Stimulated activated naive CD8-positive, alpha-beta T cell treated with anti-CD3 and anti-CD28 coated beads, Interleukin-15, amount 100 ng/mL, for 72 hours (primary cell): ENCODE results near the gene DZANK1.
"Not testable (repeated sequence)": the region's sequence is repeated elsewhere in the genome, so short reads cannot be mapped to it uniquely, and the experiment has no call there.

Experiments used
- ATAC-seq: fragments of 150-1000 bp; cut with Tn5 transposase; 2 replicates; pipeline ENCODE4 v1.10.0; 2021; ENCODE audit warnings: mild to moderate bottlenecking, moderate library complexity
- DNase-seq, 2 donors: peaks; one replicate each; pipeline ENCODE4 v3.0.0; 2021 to 2022
- H3K27ac Mint-ChIP-seq, 2 donors: one replicate each; pipeline ENCODE4 v1.8.0; 2022; ENCODE audit warnings: mild to moderate bottlenecking in 2 of 2, mixed read lengths in 2 of 2, moderate library complexity in 2 of 2
- H3K27me3 Mint-ChIP-seq: one replicate; pipeline ENCODE4 v1.8.0; 2022; ENCODE audit warnings: mixed read lengths
- H3K4me1 Mint-ChIP-seq: one replicate; pipeline ENCODE4 v1.8.0; 2022; ENCODE audit warnings: mild to moderate bottlenecking, mixed read lengths
- H3K4me3 Mint-ChIP-seq, 2 donors: one replicate each; pipeline ENCODE4 v1.8.0; 2022; ENCODE audit warnings: mild to moderate bottlenecking in 2 of 2, mixed read lengths in 2 of 2, moderate library complexity in 1 of 2
- H3K9me3 Mint-ChIP-seq, 2 donors: one replicate each; pipeline ENCODE4 v1.8.0; 2022; ENCODE audit warnings: mixed read lengths in 2 of 2

DZANK1 gene

DNA sequence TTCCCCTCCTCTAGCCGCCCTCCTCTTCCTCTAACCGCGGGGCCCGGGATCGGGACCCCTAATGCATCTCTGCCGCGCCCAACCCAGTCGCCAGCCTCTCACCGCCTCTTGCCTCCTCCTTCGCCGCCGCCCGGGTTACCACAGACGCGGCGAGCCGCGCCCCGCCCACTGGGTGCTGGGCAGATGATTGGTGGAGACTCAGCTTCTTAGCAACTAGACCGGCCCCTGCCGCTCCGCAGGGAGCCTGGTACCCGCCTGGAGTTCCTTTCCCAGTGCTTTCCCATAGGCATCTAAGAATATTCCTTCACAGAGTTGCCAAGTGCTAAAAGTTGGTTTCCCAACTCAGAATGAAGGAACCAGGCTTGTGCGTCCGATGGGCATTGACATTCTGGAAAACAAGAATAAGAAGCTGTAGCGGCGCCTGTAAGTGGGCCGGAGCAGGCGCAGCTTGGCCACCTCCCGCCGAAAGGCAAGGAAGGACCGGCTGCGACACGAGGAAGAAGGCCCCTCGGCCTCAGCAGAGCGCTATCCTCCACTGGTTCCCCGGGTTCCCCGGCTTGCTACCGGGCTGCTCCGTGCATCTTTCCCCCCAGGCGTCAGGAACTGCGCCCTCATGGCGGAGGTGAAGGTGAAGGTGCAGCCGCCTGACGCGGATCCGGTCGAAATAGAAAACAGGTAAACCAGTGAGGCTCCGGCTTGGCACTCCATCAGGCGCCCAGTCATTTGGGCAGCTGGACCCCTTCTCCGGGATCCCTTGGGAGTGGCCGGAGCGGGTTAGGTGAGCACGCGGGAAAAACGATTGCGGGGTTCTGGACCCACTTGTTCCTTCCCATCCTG lies at the start of gene DZANK1, which contains the start of gene POLR3F:
Gene DZANK1 (minus strand): TSS at position 137 of the 837 bp plus-strand sequence. CDS start 1,672 bp downstream, outside the sequence.
Gene POLR3F (plus strand): TSS at position 497 of the 837 bp plus-strand sequence. CDS start 117 bp downstream, at position 614.
- no peaks in the 10 kb centered on the region for H3K27me3 Mint-ChIP-seq
- no peaks in the 10 kb centered on the region for H3K9me3 Mint-ChIP-seq
- peak; percentile 90 to 92 for DNase-seq
- H3K4me3 Mint-ChIP-seq, result peak within 1 kb of the TSS; percentile 92 to 98
- peaks cover 35% of the 10 kb centered on the region for H3K4me1 Mint-ChIP-seq
- H3K27ac Mint-ChIP-seq, result peak within 1 kb of the TSS; percentile 97 to 99
- ATAC-seq, result peak; percentile 99

DNA sequence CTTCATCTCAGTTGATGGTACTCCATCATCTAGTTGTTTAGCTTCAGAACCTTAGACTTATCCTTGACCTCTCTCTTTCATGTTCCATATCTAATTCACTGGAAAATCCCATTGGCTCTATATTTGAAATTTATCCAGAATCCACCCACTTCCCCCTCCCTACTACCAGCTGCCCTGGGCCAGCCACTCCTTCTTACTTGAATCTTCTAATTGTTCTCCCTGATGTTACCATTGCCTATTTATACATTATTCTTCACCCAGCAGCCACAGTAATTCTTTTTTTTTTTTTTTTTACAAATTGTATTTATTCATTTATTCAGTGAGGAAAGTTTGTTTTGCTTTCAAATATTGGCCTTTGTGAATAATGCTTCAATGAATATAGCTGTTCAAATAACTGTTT lies 49.1 kb upstream of the DZANK1 start:
- Mint-ChIP-seq H3K27ac (no peak overlapping the region), H3K4me1 (peaks cover 14% of the 10 kb centered on the region), H3K4me3 (no peak overlapping the region), H3K9me3 (no peaks in the 10 kb centered on the region), H3K27me3 (no peaks in the 10 kb centered on the region)
- DNase-seq (no peak), ATAC-seq (no peak)

GRCh38 chr20:18514127-18514526 lies 47.3 kb upstream of the DZANK1 start:
- Mint-ChIP-seq H3K4me3 (no peak overlapping the region), H3K4me1 (peaks cover 33% of the 10 kb centered on the region), H3K27me3 (no peaks in the 10 kb centered on the region), H3K9me3 (no peaks in the 10 kb centered on the region), H3K27ac (no peak overlapping the region)
- ATAC-seq (no peak), DNase-seq (no peak)

DNA sequence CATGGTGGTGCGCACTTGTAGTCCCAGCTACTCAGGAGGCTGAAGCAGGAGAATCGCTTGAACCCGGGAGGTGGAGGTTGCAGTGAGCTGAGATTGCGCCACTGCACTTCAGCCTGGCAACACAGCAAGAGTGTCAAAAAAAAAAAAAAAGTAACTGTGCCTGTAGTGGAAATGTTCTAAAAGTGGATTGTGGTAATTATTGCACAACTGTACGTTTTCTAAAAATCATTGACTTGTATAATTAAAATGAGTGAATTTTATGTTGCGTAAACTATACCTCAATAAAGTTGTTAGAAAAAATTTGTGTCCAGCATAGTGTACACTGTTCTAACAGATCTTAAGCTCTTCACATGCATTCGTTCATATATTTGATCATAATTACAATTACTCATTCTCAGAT lies 46.4 kb upstream of the DZANK1 start:
- no peak for DNase-seq
- no peaks in the 10 kb centered on the region for H3K9me3 Mint-ChIP-seq
- no peak overlapping the region for H3K27ac Mint-ChIP-seq
- peaks cover 41% of the 10 kb centered on the region for H3K4me1 Mint-ChIP-seq
- H3K27me3 Mint-ChIP-seq, result no peaks in the 10 kb centered on the region
- no peak overlapping the region for H3K4me3 Mint-ChIP-seq
- ATAC-seq, result no peak

- DNase-seq (no peak), ATAC-seq (no peak)
- H3K27ac Mint-ChIP-seq, result peak overlapping the region in 1 of 2 donors; percentile 46
- peaks cover 47% of the 10 kb centered on the region for H3K4me1 Mint-ChIP-seq
- H3K27me3 Mint-ChIP-seq, result no peaks in the 10 kb centered on the region
- H3K9me3 Mint-ChIP-seq, result no peaks in the 10 kb centered on the region
- no peak overlapping the region for H3K4me3 Mint-ChIP-seq
Measured at GRCh38 chr20:18511571-18511970, 44.7 kb upstream of the DZANK1 start.

DNA sequence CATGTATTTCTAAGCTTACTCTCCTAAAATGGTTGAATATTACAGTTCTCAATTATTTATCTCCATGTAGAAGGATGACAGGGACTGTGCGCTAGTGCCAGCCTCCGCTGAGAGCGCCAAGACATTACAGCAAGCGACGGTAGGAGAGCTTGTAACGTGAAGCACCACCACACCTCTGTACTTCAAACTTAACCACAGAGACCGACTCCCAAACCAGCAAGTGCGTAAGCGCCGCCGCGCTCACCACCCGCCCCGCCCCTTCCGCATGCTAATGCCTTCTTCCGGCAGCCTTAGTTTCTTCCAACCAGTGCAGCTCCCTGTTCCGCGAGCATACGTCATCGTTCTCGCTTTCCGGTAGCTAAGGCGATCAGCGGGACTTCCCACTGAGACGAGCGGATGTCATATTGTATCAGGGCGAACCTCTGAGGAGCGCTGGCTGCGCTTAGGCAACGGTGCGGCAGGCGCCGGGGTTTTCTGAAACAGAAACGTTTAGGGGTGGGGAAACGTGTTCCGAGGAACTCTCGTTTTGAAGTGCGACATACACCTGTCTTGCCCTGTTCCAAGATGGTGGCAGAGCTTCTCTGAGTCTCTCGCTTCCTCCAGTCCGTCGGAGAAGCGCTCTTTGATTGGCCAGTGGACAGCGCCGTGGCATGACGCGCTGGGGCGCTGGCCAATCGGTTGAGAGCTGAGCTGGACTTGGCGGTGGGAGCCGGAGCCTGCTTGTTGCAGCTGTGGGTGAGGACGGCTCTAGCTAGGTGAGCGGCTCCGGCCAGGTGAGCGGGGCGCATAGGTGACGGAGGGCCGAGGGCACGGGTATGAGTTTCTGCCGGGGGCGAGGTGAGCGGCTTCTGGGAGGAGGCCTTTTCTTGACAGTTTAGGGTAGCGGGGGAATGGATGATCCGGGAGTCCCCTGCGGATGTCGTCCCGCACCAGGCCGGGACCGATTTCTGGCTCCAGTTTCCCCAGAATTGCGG lies 40.7 kb upstream of the DZANK1 start, which contains the start of gene SEC23B:
Gene SEC23B (plus strand): TSS at position 723 of the 974 bp plus-strand sequence. CDS start 2,896 bp downstream, outside the sequence.
- no peaks in the 10 kb centered on the region for H3K9me3 Mint-ChIP-seq
- H3K27me3 Mint-ChIP-seq, result no peaks in the 10 kb centered on the region
- ATAC-seq, result peak; percentile 93
- DNase-seq, result peak; percentile 96 to 98
- H3K4me3 Mint-ChIP-seq, result peak within 1 kb of the TSS; percentile 98 to 99
- H3K4me1 Mint-ChIP-seq, result peaks cover 47% of the 10 kb centered on the region
- peak within 1 kb of the TSS; percentile 94 to 99 for H3K27ac Mint-ChIP-seq

DNA sequence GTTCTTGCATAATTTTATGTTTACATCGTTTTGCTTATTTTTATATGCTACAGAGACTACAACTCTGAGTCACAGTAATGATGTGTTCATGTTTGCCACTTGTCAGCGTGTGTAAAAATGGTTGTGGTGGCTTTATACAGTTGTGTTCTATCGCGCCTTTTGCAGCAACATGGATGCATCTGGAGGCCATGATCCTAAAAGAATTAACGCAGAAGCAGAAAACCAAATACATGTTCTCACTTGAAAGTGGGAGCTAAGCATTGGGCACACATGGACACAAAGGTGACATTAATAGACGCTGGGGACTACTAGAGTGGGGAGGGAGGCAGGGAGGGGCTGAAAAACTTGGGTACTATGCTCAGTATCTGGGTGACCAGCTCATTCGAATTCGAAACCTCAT lies 39.9 kb upstream of the DZANK1 start:
- Mint-ChIP-seq H3K4me1 (peaks cover 47% of the 10 kb centered on the region), H3K27me3 (peaks cover 5% of the 10 kb centered on the region), H3K4me3 (peak overlapping the region; percentile 98 to 99), H3K9me3 (no peaks in the 10 kb centered on the region), H3K27ac (peak overlapping the region; percentile 94 to 99)
- DNase-seq (peak; percentile 16 to 47), ATAC-seq (no peak)

DNA sequence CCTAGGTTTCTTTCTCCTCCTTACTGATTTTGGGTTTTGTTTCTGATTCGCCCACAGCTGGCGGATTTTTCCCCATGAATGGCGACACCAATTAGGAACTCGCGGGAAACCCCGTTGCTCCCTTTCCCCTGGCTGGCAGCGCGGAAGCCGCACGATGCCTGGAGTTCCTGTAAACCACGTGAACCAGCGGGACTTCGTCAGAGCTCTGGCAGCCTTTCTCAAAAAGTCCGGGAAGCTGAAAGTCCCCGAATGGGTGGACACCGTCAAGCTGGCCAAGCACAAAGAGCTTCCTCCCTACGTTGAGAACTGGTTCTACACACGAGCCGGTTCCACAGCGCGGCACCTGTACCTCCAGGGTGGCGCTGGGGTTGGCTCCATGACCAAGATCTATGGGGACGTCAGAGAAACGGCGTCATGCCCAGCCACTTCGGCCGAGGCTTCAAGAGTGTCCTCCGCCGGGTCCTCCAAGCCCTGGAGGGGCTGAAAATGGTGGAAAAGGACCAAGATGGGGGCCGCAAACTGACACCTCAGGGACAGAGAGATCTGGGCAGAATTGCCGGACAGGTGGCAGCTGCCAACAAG lies 37.7 kb upstream of the DZANK1 start:
- Mint-ChIP-seq H3K4me1 (peaks cover 31% of the 10 kb centered on the region), H3K9me3 (no peaks in the 10 kb centered on the region), H3K4me3 (no peak overlapping the region), H3K27ac (no peak overlapping the region), H3K27me3 (peaks cover 8% of the 10 kb centered on the region)
- DNase-seq (no peak), ATAC-seq (no peak)

DNA sequence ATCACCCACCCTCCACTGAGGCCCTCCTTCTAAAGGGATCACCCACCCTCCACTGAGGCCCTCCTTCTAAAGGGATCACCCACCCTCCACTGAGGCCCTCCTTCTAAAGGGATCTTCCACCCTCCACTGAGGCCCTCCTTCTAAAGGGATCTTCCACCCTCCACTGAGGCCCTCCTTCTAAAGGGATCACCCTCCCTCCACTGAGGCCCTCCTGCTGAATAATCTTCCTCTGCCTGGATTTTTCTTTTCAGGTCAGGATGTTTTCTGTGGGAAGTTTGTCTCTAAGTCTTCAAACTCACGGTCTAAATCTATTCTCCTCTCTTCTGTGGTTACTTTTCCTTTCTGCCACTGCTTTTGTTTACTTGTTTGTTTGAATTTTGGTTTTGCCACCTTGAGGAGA lies 34.8 kb upstream of the DZANK1 start:
- H3K9me3 Mint-ChIP-seq, DNase-seq, ATAC-seq, H3K4me3 Mint-ChIP-seq, H3K27ac Mint-ChIP-seq, H3K27me3 Mint-ChIP-seq: not testable (repeated sequence)
- H3K4me1 Mint-ChIP-seq, result peaks cover 13% of the 10 kb centered on the region

- Mint-ChIP-seq H3K27me3 (peaks cover 8% of the 10 kb centered on the region), H3K9me3 (no peaks in the 10 kb centered on the region), H3K4me1 (peaks cover 20% of the 10 kb centered on the region), H3K27ac (no peak overlapping the region), H3K4me3 (peak overlapping the region; percentile 98 to 99)
- ATAC-seq (no peak), DNase-seq (no peak)
Measured at GRCh38 chr20:18497603-18498002, 30.8 kb upstream of the DZANK1 start.

DNA sequence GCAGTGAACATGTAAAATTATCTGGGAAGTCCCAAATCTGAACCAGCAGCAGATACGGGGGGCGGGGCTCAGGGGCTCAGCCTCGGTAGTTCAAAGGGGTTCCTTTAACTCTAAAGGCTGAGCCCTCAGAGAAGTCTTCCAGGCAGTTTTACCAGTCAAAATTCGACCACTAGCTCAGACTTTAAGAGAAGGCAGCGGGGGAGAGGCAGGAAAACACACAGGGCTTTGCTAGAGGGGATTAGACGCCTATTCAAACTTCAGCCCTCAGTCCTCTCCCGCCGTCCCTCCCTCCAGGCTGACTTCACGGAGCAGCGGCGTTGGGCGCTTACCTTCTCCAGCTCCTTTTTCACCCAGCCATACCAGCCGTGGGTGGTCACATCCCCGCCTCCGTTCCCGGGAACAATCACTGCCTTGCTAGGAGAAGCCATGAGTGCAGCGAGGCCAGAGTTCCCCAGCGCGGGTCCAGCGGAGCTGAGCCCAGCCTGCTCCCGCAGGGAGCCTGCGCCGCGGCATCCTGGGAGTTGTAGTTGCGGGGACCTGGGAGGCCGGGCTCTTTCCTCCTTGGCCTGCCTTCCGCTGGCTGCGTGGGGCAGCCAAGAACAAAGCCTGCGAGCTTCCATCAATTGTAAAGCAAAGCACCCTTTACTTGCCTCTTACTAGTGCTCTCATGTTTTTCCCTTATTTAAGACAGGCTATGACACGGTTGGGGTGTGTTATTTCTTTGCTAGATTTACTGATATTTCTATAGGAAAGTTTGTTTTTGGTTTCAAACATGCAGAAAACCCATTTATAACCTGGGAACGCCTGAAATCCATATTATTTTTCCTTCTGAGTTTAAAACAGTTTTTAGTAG lies 30.1 kb upstream of the DZANK1 start, which contains the start of gene RBBP9:
Gene RBBP9 (minus strand): TSS at position 486 of the 853 bp plus-strand sequence. CDS start 58 bp downstream, at position 428.
- peaks cover 5% of the 10 kb centered on the region for H3K27me3 Mint-ChIP-seq
- H3K27ac Mint-ChIP-seq, result peak within 1 kb of the TSS; percentile 90 to 96
- peak; percentile 70 to 73 for DNase-seq
- peak within 1 kb of the TSS; percentile 98 to 99 for H3K4me3 Mint-ChIP-seq
- peaks cover 20% of the 10 kb centered on the region for H3K4me1 Mint-ChIP-seq
- no peaks in the 10 kb centered on the region for H3K9me3 Mint-ChIP-seq
- ATAC-seq, result peak; percentile 99

DNA sequence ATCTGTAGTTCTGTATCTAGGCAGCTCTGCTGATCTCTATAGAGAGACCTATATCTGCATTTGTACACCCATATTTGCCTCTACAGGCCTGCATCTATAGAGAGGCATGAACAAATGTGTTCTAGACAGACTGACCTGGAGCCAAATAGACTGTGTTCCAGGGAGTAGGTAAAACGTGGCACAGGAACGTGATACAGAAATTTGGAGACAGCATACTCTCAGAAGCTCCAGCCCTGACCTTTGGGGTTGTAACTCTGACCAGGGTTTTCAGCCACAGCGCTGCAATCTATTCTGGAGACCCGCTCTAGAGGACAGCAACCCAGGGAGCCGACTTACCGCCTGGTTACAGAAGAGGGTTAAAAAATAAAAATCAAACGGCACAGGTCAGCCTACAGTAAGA lies 29.2 kb upstream of the DZANK1 start:
- Mint-ChIP-seq H3K4me3 (peak overlapping the region; percentile 98 to 99), H3K4me1 (peaks cover 20% of the 10 kb centered on the region), H3K9me3 (no peaks in the 10 kb centered on the region), H3K27ac (peak overlapping the region in 1 of 2 donors; percentile 90), H3K27me3 (no peaks in the 10 kb centered on the region)
- ATAC-seq, result no peak
- DNase-seq, result no peak

- Mint-ChIP-seq H3K9me3 (no peaks in the 10 kb centered on the region), H3K27ac (no peak overlapping the region), H3K4me3 (no peak overlapping the region), H3K4me1 (peaks cover 3% of the 10 kb centered on the region), H3K27me3 (no peaks in the 10 kb centered on the region)
- DNase-seq, result no peak
- no peak for ATAC-seq
Measured at GRCh38 chr20:18488301-18488700, 21.5 kb upstream of the DZANK1 start.

GRCh38 chr20:18481596-18481995 lies 14.8 kb upstream of the DZANK1 start:
- Mint-ChIP-seq H3K4me3 (no peak overlapping the region), H3K4me1 (no peaks in the 10 kb centered on the region), H3K27me3 (no peaks in the 10 kb centered on the region), H3K9me3 (no peaks in the 10 kb centered on the region), H3K27ac (peak overlapping the region in 1 of 2 donors; percentile 82)
- DNase-seq, result no peak
- ATAC-seq, result no peak
